GM19438 (cell line): ENCODE measurements around the gene CARNS1.

ENCODE experiments used
- ATAC-seq: cut with Tn5 transposase; IDR thresholded peaks from one replicate; pipeline ENCODE4 v1.9.1; 2021; ENCODE audit warnings: low read depth; ENCODE audit not compliant: unreplicated experiment

Gene CARNS1

GRCh38 chr11:67438158-67438902, 22.9 kb downstream of the CARNS1 start:
- no peak for ATAC-seq

- ATAC-seq = no peak
Observed at GRCh38 chr11:67439321-67440228, 24.1 kb downstream of the CARNS1 start.

GRCh38 chr11:67440229-67441097, 25.0 kb downstream of the CARNS1 start:
- no peak for ATAC-seq

GRCh38 chr11:67441098-67441563, 25.7 kb downstream of the CARNS1 start:
- no peak for ATAC-seq

GRCh38 chr11:67441731-67442351, 26.4 kb downstream of the CARNS1 start:
- no peak for ATAC-seq

- ATAC-seq = no peak
Observed at GRCh38 chr11:67442504-67443404, 27.3 kb downstream of the CARNS1 start.

GRCh38 chr11:67445515-67445914, 30.0 kb downstream of the CARNS1 start:
- ATAC-seq = no peak

GRCh38 chr11:67448220-67448609, 32.7 kb downstream of the CARNS1 start:
- ATAC-seq = no peak

GRCh38 chr11:67449116-67449844, 33.8 kb downstream of the CARNS1 start:
- no peak for ATAC-seq

GRCh38 chr11:67450796-67451657, 35.5 kb downstream of the CARNS1 start:
- ATAC-seq = no peak

GRCh38 chr11:67451658-67451976, 36.1 kb downstream of the CARNS1 start:
- ATAC-seq = no peak

GRCh38 chr11:67452141-67452952, 36.9 kb downstream of the CARNS1 start, which contains the start of gene GPR152:
Gene GPR152 (minus strand): TSS chr11:67452729. CDS start chr11:67452724, 5 bp downstream.
- ATAC-seq = no peak

GRCh38 chr11:67453816-67454732, 38.6 kb downstream of the CARNS1 start:
- ATAC-seq = no peak

GRCh38 chr11:67455054-67455453, 39.6 kb downstream of the CARNS1 start, which contains the start of gene CABP4:
Gene CABP4 (plus strand): TSS chr11:67455354. CDS start chr11:67455424, 70 bp downstream.
- no peak for ATAC-seq

- ATAC-seq = no peak
Observed at GRCh38 chr11:67456068-67456705, 40.7 kb downstream of the CARNS1 start.
